ENCODE results near the gene TRABD2B. TPM values are rescaled to one million over a fixed set of nuclear protein-coding genes. Genes with fewer than 3 reads are reported as not detected.

TRABD2B gene
- total RNA-seq, 1 experiment from 2014 or later, result 10.3 TPM

- peaks cover 2% of the 10 kb centered on the region; the same call in 1 of the 2 replicates for H3K9me3 Mint-ChIP-seq
- no peaks in the 10 kb centered on the region; the same call in 1 of the 2 replicates for H3K4me1 Mint-ChIP-seq
- no peak overlapping the region for H3K4me3 Mint-ChIP-seq
- no peak overlapping the region for H3K27ac Mint-ChIP-seq
- TF ChIP-seq, protein P1, sequence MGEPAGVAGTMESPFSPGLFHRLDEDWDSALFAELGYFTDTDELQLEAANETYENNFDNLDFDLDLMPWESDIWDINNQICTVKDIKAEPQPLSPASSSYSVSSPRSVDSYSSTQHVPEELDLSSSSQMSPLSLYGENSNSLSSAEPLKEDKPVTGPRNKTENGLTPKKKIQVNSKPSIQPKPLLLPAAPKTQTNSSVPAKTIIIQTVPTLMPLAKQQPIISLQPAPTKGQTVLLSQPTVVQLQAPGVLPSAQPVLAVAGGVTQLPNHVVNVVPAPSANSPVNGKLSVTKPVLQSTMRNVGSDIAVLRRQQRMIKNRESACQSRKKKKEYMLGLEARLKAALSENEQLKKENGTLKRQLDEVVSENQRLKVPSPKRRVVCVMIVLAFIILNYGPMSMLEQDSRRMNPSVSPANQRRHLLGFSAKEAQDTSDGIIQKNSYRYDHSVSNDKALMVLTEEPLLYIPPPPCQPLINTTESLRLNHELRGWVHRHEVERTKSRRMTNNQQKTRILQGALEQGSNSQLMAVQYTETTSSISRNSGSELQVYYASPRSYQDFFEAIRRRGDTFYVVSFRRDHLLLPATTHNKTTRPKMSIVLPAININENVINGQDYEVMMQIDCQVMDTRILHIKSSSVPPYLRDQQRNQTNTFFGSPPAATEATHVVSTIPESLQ (CRISPR knock-in tag; IDR thresholded peaks at IDR 0.05), result no peak
- TF ChIP-seq ELF4 (CRISPR knock-in tag; IDR thresholded peaks at IDR 0.05; ENCODE audit: low read depth) (no peak), JUN (CRISPR knock-in tag; IDR thresholded peaks at IDR 0.05) (no peak), NFYB (CRISPR knock-in tag; conservative IDR thresholded peaks at IDR 0.05; ENCODE audit: low read depth) (no peak), GABPB1 (CRISPR knock-in tag; IDR thresholded peaks at IDR 0.05) (no peak), PREB (CRISPR knock-in tag; IDR thresholded peaks at IDR 0.05; ENCODE audit: borderline replicate concordance) (no peak), SMAD3 (CRISPR knock-in tag; IDR thresholded peaks at IDR 0.05; ENCODE audit: borderline replicate concordance) (no peak), IRF1 (CRISPR knock-in tag; IDR thresholded peaks at IDR 0.05) (no peak), EMX1 (CRISPR knock-in tag; IDR thresholded peaks at IDR 0.05) (no peak)
- TF ChIP-seq, protein P2, sequence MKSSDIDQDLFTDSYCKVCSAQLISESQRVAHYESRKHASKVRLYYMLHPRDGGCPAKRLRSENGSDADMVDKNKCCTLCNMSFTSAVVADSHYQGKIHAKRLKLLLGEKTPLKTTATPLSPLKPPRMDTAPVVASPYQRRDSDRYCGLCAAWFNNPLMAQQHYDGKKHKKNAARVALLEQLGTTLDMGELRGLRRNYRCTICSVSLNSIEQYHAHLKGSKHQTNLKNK (CRISPR knock-in tag; IDR thresholded peaks at IDR 0.05), result no peak
- TF ChIP-seq, protein P3, sequence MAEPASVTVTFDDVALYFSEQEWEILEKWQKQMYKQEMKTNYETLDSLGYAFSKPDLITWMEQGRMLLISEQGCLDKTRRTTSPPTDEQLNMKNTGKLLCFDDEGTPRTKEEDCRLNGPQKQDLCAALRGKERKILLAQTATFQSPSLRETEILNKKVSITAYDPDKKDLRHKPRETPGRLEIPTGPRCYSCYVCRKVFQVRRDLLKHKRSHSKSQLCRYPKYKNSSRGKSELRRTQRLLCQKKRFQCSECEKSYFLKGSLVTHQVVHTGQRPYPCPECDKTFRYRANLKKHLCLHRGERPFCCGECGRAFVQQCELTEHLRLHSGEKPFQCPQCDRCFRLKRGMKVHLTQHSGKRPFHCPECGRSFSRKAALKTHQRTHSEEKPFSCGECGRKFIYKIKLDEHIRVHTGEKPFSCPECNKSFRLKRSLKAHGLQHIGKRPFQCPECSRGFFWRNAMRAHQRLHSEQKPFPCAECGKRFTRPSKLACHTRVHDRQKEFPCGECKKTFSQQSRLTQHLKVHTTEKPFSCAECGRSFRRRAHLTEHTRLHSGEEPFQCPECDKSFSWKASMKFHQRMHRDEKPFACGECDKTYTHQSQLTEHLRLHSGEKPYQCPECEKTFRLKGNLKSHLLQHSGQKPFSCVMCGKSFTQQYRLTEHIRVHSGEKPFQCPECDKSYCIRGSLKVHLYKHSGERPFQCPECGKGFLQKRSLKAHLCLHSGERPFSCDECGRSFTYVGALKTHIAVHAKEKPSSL (CRISPR knock-in tag; conservative IDR thresholded peaks at IDR 0.05), result no peak
- TF ChIP-seq, protein P4, sequence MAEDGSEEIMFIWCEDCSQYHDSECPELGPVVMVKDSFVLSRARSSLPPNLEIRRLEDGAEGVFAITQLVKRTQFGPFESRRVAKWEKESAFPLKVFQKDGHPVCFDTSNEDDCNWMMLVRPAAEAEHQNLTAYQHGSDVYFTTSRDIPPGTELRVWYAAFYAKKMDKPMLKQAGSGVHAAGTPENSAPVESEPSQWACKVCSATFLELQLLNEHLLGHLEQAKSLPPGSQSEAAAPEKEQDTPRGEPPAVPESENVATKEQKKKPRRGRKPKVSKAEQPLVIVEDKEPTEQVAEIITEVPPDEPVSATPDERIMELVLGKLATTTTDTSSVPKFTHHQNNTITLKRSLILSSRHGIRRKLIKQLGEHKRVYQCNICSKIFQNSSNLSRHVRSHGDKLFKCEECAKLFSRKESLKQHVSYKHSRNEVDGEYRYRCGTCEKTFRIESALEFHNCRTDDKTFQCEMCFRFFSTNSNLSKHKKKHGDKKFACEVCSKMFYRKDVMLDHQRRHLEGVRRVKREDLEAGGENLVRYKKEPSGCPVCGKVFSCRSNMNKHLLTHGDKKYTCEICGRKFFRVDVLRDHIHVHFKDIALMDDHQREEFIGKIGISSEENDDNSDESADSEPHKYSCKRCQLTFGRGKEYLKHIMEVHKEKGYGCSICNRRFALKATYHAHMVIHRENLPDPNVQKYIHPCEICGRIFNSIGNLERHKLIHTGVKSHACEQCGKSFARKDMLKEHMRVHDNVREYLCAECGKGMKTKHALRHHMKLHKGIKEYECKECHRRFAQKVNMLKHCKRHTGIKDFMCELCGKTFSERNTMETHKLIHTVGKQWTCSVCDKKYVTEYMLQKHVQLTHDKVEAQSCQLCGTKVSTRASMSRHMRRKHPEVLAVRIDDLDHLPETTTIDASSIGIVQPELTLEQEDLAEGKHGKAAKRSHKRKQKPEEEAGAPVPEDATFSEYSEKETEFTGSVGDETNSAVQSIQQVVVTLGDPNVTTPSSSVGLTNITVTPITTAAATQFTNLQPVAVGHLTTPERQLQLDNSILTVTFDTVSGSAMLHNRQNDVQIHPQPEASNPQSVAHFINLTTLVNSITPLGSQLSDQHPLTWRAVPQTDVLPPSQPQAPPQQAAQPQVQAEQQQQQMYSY (CRISPR knock-in tag; IDR thresholded peaks at IDR 0.05), result no peak
- TF ChIP-seq, protein P5, sequence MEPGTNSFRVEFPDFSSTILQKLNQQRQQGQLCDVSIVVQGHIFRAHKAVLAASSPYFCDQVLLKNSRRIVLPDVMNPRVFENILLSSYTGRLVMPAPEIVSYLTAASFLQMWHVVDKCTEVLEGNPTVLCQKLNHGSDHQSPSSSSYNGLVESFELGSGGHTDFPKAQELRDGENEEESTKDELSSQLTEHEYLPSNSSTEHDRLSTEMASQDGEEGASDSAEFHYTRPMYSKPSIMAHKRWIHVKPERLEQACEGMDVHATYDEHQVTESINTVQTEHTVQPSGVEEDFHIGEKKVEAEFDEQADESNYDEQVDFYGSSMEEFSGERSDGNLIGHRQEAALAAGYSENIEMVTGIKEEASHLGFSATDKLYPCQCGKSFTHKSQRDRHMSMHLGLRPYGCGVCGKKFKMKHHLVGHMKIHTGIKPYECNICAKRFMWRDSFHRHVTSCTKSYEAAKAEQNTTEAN (CRISPR knock-in tag; IDR thresholded peaks at IDR 0.05), result no peak
- CTCF ChIA-PET, result interaction anchor here (1.4 to 2.2 kb wide), 2 partner anchors 47 to 143 kb away, joined by 7 to 9 read pairs; partner anchors contain the start of gene TRABD2B
- no peak for DNase-seq (ENCODE audit: low spot score)
- peaks cover 13% of the 10 kb centered on the region; the same call in 1 of the 2 replicates for H3K27me3 Mint-ChIP-seq (ENCODE audit: low read depth)
- POLR2A ChIA-PET, result no interaction called here
- no peak for ATAC-seq
- peaks cover 2% of the 10 kb centered on the region for H3K36me3 Mint-ChIP-seq
Observed at GRCh38 chr1:47951026-47951425, 46.2 kb downstream of the TRABD2B start.

Measured in WTC11 (cell line).